ENCODE data around the gene TSPAN5. TPM values are rescaled to one million over a fixed set of nuclear protein-coding genes. Genes with fewer than 3 reads are reported as not detected.
"Not testable (repeated sequence)": the region's sequence is repeated elsewhere in the genome, so short reads cannot be mapped to it uniquely, and the experiment has no call there.

The TSPAN5 gene
- total RNA-seq, 2 donors from 2014 or later, result 7.9 to 48.5 TPM

- intact Hi-C loops (cut with DNase I), result loop anchor here (10.0 kb wide), 1 partner anchor 592 kb away; no protein-coding TSS in a partner anchor
Measured at GRCh38 chr4:98462487-98462886, 195.9 kb downstream of the TSPAN5 start.

DNA sequence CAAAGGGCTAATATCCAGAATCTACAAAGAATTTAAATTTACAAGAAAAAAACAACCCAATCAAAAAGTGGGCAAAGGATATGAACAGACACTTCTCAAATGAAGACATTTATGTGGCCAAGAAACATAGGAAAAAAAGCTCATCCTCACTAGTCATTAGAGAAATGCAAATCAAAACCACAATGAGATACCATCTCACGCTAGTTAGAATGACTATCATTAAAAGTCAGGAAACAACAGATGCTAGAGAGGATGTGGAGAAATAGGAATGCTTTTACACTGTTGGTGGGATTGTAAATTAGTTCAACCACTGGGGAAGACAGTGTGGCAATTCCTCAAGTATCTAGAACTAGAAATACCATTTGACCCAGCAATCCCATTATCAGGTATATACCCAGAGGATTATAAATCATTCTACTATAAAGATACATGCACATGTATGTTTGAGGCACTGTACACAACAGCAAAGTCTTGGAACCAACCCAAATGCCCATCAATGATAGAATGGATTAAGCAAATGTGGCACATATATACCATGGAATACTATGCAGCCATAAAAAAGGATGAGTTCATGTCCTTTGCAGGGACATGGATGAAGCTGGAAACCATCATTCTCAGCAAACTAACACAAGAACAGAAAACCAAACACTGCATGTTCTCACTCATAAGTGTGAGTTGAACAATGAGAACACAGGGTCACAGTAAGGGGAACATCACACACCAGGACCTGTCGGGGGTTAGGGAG is 197.1 kb downstream of the TSPAN5 start:
- H3K27ac ChIP-seq; H3K27me3 ChIP-seq (replicated peaks; ENCODE audit: insufficient read depth); H3K9me3 ChIP-seq; H3K4me1 ChIP-seq (replicated peaks); DNase-seq (ENCODE audit: low spot score); H3K36me3 ChIP-seq; H3K4me3 ChIP-seq: not testable (repeated sequence)
- WGBS, result 92% methylated on average over 2 of the region's 2 CpGs
- intact Hi-C loops (cut with DNase I), result loop anchor here (10.0 kb wide), 1 partner anchor 594 kb away; no protein-coding TSS in a partner anchor

More at GRCh38 chr4:98462487-98462886, 195.9 kb downstream of the TSPAN5 start:
- Histone ChIP-seq H3K4me1 (replicated peaks) (no peaks in the 10 kb centered on the region), H3K27me3 (replicated peaks; ENCODE audit: insufficient read depth) (no peaks in the 10 kb centered on the region), H3K4me3 (no peak overlapping the region), H3K9me3 (no peaks in the 10 kb centered on the region), H3K36me3 (no peaks in the 10 kb centered on the region), H3K27ac (no peak overlapping the region)
- DNase-seq (ENCODE audit: low spot score), result no peak
- TF ChIP-seq POLR2AphosphoS5 (IDR thresholded peaks at IDR 0.05) (no peak), CTCF (IDR thresholded peaks at IDR 0.05) (no peak), POLR2A (IDR thresholded peaks at IDR 0.05) (no peak)

- not testable (repeated sequence) for DNase-seq (ENCODE audit: low spot score); H3K4me3 ChIP-seq
Measured at GRCh38 chr4:98457422-98457821, 201.0 kb downstream of the TSPAN5 start.

DNA sequence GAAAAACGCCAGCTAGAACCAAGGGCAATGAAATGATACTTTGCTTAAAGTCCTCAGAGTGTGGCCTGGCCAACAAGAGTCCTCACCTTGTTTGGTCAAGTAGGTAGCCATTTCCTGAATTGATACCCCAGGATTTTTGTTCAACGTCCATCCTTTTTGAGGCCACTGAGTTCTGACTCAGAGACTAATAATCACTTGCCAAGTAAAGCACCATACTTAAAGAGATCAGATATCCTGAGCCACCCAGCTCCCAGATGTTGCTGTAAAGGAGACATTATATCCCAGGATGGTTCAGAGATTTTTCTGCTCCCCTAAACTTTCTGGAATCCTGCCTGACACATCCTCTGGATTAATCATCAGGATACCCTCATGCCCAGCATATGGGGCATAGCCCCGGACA is 206.3 kb downstream of the TSPAN5 start:
- DNase-seq (ENCODE audit: low spot score), result no peak
- no peak overlapping the region for H3K4me3 ChIP-seq
- TF ChIP-seq POLR2A (IDR thresholded peaks at IDR 0.05) (no peak), POLR2AphosphoS5 (IDR thresholded peaks at IDR 0.05) (no peak), CTCF (IDR thresholded peaks at IDR 0.05) (no peak)
- H3K36me3 ChIP-seq, result no peaks in the 10 kb centered on the region
- no peak overlapping the region for H3K27ac ChIP-seq
- no peaks in the 10 kb centered on the region for H3K4me1 ChIP-seq (replicated peaks)
- H3K9me3 ChIP-seq, result no peaks in the 10 kb centered on the region
- H3K27me3 ChIP-seq (replicated peaks; ENCODE audit: insufficient read depth), result no peaks in the 10 kb centered on the region
- intact Hi-C loops (cut with DNase I), result no loop called here
- 98% methylated on average over 3 of the region's 3 CpGs for WGBS

More at GRCh38 chr4:98457422-98457821, 201.0 kb downstream of the TSPAN5 start:
- H3K9me3 ChIP-seq; intact Hi-C loops (cut with DNase I); H3K4me1 ChIP-seq (replicated peaks); H3K27me3 ChIP-seq (replicated peaks; ENCODE audit: insufficient read depth); H3K36me3 ChIP-seq; H3K27ac ChIP-seq: not testable (repeated sequence)
- 83% methylated on average over 9 of the region's 9 CpGs for WGBS

GRCh38 chr4:98448908-98449307 is 209.5 kb downstream of the TSPAN5 start:
- Histone ChIP-seq H3K27me3 (replicated peaks; ENCODE audit: insufficient read depth) (no peaks in the 10 kb centered on the region), H3K27ac (no peak overlapping the region), H3K4me1 (replicated peaks) (no peaks in the 10 kb centered on the region), H3K4me3 (no peak overlapping the region), H3K9me3 (no peaks in the 10 kb centered on the region), H3K36me3 (no peaks in the 10 kb centered on the region)
- no peak for DNase-seq (ENCODE audit: low spot score)
- no peak for TF ChIP-seq POLR2A (IDR thresholded peaks at IDR 0.05)
- TF ChIP-seq CTCF (IDR thresholded peaks at IDR 0.05), result no peak
- TF ChIP-seq POLR2AphosphoS5 (IDR thresholded peaks at IDR 0.05), result no peak
- intact Hi-C loops (cut with DNase I), result no loop called here

DNA sequence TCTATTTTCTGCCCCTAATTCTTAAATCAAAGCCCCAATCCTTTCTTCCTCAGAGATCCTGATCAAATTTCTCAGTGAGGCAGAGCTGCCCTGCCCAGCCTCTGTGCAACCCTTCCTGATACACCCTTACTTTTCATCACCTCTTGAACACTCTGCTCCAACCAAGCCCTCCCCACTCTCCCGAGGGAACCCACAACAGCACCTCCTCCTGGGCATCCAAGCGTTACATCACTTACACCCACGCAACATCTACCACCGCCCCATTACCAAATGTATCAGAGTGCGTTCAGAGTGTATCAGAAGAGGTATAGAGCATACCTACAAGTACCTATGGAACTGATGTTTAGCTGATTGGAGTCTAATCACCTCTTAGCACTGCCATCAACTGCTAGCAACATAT is 210.8 kb downstream of the TSPAN5 start:
- H3K27me3 ChIP-seq (replicated peaks; ENCODE audit: insufficient read depth), result no peaks in the 10 kb centered on the region
- no peaks in the 10 kb centered on the region for H3K36me3 ChIP-seq
- intact Hi-C loops (cut with DNase I), result no loop called here
- no peak overlapping the region for H3K27ac ChIP-seq
- H3K4me1 ChIP-seq (replicated peaks), result no peaks in the 10 kb centered on the region
- WGBS, result 96% methylated on average over 5 of the region's 5 CpGs
- no peak for DNase-seq (ENCODE audit: low spot score)
- H3K9me3 ChIP-seq, result no peaks in the 10 kb centered on the region
- TF ChIP-seq POLR2AphosphoS5 (IDR thresholded peaks at IDR 0.05), result no peak
- TF ChIP-seq CTCF (IDR thresholded peaks at IDR 0.05), result no peak
- no peak for TF ChIP-seq POLR2A (IDR thresholded peaks at IDR 0.05)
- H3K4me3 ChIP-seq, result no peak overlapping the region

All from prostate gland (tissue), 2 donors.